DMS53 treated with DMSO at 0.1 percent for 48 hours (cell line): ENCODE measurements around the gene RFX2.

Source experiments
- DNase-seq: peaks from one replicate; lab custom pipeline; 2025; ENCODE audit not compliant: unreplicated experiment; lab: John Stamatoyannopoulos, UW

Gene RFX2

DNA sequence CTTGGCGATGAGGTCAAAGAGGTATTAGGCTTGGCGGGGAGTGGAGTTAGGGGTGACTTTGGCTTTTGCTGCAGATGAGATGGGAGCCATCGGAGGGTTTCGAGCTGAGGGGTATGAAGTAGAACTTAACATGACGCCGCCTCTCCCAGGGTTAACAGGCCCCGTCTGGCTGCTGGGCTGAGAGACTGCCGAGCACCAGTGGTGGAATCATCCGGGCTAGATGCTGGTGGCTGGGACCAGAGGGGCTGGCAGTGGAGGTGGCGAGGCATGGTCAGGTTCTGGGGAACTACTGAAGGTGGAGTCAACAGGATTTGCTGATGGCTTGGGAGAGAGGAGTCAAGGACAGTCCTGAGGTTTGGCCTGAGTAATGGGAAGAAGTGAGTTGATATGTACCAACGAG lies 4.9 kb downstream of the RFX2 start:
- DNase-seq: no peak

DNA sequence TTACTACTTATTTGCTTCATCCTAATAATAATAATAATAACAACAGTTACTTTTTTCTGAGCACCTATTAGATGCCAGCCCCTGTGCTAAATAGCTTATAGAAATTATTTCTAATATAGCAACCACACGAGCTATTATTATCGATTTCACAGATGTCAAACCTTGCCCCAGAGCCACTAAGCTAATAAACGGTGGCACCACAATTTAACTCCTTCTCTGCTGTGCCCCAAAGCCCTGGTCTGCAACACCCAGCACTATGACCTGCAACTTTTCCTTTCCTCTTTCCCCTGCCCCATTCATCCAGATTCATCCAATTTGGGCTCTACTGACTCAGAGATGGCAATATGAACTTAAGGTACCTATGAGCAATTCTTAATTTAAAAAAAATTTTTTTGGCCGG lies 6.4 kb downstream of the RFX2 start:
- DNase-seq: no peak

DNA sequence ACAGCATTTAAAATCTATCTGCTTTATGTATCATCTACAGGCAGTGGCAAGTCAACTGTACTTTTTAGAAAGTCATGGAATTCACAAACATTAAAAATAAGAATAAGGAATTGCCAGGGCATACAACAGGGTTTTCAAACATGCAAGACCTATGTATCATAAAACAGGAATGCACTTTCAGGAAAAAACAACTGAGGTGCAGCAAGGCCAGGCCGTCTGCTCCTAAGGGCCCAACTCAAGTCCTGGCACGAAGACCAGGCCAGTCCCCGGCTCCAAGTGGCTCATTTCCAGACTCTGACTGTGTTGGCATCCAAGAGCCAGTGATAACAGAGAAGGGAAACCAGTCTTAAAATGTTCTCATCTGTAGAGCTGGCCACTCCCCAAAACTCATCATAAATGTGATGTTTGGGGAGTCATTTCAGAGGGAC lies 7.1 kb downstream of the RFX2 start:
- DNase-seq: no peak

DNA sequence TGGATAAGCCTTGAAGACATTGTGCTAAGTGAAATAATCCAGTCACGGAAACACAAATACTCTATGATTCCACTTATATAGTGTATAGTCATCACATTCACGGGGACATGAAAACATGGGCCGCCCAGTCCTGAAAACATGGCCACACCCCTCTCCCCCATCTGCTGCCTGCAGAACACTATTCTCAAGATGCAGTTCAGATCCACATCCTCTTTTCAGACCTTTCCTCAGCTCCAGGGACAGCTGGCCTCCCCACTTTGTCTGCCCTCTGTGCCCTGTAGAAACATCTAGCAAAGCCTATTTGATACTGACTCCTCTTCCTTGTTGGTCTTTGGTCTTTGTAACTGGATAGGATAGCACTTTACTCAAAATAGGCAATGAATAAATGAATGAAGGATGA lies 8.3 kb downstream of the RFX2 start:
- DNase-seq: no peak

DNA sequence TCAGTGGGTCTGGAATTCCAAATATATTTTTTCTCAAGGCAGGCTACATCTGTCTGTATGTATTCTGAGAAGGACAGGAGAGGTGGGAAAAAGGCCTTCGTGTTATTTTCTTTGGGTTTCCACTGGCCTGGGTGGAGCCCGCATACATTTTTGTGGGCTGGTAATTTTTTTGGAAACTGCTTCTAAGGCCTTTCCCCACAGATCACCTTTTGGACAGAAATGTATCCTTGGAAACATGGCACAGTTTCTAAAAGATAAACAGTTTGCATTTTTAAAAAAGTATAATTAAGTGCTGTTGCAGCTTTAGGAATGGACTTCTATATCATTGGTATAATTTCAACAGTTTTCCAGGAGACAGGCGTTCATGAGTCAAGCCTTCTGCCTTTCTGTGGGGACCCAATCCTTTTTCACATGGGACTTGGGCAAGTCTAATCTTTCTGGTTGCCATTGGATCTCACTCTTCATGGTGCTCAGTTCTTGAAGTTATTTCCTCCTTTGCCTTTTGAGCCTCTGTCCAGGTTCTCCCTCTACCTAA lies 8.9 kb downstream of the RFX2 start:
- no peak for DNase-seq

DNA sequence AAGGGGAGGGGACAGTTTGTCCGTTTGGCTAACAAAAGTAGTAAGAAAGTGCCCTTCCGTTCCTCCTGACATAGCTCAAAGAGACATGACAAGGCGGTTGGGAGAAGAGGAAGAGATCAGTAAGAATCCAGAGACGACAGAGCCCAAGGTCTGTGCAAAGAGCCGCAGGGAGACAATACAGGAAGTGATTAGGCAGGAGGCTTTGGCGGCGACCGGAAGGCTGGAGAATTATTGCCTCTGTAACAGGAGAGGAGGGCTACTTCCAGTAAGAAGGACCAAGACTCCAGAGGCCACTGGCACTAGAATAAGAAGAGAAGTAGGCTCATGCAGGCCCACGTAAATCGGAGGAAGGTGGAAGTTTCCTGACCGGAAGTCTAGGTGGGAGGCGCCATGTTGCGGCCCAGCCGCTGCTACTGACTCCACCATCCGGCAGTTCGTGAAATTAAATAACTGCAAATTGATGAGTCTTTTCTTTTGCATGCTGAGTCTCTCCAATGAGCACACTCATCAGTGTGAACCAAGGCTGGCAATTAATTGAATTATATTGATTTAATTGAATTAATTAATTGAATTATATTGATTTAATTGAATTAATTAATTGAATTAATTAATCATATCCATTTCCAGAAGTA lies 9.9 kb downstream of the RFX2 start:
- no peak for DNase-seq

DNA sequence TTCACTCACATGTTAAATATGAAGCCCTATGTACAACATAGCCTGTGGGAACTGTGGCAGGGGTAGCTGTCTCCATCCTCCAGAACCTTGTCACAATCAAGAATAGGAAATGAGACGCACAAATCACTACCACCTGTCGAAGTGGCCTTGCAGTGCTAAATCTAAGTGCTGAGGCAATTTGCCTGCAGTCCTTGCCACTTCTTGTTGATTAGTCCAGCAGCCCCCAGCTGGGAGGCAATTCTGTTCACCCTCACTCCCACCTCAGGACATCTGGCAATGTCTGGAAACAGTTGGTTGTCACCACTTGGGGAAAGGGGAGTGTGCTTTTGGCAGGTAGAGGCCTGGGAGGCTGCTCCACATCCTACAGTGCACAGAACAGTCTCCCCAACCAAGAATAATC lies 10.7 kb downstream of the RFX2 start:
- no peak for DNase-seq

DNA sequence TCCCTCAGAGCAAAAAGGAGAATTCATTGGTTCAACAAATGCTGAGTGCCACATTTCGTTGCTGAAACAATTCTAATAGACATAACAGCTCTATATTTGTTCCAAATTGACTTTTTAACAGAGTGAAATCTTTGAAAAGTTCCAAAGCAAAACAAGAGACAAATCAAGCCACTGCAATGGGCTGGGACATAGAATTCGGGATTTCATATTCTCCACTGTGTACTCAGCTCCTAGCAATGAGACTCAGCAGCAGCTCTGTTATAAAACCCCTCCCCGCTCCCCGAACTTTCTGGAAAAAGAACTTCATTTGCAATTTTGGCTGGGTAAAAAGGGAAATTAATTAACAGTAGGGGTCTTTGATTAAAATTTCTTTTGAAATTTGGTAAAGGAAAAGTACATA lies 11.3 kb downstream of the RFX2 start:
- DNase-seq: no peak

DNA sequence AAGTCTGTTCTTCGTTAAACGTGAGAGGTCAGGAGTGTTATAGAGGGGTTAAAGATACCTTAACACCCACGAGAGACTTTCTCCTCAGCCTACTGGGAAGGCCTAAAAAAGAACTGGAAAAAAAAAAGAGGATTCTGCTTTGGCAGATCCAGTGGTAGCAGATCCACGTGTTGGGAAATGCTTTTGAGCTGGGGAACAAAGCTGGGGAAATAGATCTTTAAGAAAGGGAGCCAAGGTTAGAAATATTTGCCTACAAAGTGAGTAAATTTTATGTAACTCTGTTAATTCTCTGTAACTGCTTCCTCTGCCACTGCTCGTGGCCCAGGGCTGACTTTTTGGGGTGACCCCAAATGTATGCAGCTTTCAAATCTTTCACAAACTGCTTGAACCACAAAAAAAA lies 11.7 kb downstream of the RFX2 start:
- no peak for DNase-seq

DNA sequence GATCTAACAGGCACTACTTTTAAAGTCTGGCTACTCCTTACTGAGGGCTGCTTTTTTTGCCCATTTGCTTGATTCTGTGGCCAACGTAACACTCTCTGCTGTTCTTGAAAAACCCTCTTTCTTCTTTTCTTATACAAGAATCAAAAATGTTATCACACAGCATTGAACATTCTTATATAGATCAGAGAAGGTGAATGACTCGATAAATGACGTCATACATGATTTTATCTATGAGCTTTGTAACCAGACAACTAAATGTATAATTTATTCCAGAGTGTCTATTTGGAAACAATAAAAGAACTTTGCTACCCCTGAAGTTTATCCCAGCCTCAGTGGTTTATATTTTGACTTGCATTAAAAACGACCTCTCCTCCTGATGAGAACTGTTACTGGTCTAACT lies 12.4 kb downstream of the RFX2 start:
- no peak for DNase-seq

DNA sequence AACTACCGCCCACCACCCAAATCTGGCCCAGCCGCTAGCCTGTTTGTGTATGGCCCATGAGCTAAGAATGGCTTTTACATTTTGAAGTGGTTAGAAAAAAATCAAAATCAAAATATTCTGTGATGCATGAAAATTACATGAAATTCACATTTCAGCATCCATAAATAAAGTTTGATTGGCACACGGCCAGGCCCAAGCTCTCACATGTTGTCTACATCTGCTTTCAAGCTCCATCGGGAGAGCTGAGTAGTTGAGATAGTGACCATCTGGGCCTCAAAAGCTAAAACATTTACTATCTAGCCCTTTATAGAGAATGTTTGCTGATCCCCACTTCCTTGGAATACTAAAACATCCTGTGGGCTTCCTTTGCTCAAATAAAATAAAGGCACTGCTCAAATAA lies 14.5 kb downstream of the RFX2 start:
- no peak for DNase-seq

DNA sequence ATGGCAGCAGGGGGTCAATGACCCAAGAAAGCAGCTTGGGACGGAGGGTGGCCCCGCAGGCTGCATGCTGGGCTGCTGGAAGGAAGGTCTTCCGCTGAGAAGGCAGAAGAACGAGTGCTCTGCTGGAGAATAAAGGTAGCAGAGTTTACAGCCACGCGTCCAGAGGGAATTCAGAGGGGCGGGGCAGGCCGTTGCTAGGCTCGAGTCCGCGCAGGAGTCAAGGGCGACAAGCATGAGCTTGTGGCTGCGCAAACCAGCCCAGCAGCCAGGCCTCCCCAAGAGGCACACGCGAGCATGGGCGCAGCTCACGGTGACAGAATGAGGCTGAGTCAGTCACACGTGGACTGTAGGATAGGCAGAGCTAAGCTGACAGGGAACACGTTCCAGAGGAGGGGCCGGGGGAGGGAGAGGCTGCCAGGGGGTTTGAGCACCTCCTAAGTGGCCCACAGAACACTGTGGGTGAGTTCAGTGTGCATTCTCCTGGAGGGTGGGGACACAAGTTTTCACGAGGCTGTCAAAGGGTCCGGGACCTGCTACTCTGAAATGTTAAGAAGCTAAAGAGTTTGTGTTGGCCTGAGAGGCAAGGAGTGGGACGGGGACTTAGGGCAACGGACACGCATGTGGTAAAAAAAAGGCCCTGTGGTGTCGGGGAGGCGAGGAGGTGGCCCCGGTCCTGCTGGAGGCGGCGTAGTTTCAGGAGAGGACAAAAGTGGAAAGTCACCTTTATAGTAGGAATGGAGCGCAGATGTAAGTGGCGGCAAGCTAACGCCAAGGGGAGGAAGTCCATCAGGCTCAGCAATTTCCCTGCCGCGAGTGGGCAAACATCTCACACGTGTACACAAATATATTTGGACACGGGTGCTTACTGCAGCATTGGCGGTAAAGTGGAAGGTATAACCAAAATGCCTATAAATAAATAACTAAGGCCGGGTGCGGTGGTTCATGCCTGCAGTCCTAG lies 17.7 kb downstream of the RFX2 start:
- DNase-seq: peak; percentile 66

DNA sequence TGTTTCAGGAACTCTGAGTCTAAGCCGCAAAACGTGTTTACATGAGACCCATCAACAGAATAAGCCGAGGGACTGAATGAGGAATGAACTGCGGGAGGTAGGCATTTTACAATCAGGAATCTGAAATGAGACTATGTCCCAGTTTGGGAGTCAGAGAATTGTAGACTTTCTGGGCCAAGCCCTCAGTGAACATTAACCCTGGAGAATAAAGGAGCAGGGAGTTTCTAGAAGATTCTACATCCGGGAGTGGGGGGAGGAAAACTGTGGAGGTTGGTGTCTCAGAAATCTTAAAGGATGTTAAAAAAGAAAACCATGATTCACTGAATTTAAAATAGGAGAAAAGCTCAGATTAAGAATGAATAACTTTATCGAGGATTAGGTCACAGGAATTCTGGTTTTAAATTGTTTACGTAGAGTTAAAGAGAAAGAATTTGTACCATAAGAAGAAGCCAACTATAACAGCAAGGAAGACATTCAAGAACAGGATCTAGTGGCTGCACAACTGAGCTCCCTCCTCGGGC lies 18.5 kb downstream of the RFX2 start:
- DNase-seq: no peak

DNA sequence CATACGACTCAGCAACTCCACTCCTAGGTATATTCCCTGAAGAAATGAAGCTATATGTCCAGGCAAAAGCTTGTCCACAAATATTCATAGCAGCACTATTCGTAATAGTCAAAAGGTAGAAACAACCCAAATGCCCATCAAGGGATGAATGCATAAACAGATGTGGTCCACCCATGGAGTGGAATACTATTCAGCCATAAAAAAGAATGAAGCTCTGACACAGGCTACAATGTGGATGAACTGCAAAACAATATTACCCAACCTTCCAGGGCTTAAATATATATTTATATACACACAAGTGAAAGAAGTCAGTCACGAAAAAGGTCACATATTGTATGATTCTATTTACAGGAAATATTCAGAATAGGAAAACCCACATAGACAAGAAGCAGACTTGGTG lies 19.7 kb downstream of the RFX2 start:
- no peak for DNase-seq

DNA sequence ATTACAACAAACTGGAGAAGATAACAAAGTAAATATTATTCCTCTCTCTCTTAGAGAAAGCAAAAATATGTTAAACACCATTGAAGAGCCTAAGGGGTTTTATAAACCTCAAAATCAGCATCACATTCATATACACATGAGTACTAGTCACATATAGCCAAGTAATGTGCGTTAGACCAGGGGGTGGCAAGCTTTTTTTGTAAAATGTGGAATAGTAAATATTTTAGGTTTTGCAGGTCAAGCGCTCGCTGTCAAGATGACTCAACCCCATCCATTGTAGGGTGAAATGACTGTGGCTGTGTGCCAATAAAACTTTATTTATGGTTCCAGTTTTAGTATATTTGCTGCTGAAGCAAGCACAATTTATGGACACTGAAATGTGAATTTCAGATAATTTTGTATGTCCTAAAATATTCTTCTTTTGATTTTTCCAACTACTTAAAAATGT lies 21.7 kb downstream of the RFX2 start:
- DNase-seq: no peak

DNA sequence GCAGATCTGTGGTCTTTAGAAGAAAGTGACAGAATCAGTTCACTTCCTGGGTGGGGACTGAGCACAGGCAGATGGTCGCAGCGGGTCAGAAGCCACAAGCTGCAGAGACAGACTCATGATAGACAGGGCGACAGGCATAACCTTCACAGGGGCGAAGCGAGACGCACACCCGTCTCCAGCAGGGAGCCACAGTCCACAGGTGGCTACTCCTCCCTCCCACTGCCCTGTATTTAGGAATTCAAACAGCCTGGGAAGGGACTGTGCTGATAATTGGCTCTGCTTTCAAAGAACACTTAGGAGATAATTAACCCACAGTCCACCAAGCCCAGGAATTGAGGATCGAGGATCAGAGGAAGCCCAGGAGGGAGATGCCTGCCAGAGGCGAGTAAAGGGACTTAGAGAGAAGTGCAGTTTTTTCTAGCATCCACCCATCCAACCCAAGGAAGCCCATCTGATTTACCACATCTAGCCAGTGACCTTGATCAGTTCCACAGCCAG lies 23.2 kb downstream of the RFX2 start:
- no peak for DNase-seq

DNA sequence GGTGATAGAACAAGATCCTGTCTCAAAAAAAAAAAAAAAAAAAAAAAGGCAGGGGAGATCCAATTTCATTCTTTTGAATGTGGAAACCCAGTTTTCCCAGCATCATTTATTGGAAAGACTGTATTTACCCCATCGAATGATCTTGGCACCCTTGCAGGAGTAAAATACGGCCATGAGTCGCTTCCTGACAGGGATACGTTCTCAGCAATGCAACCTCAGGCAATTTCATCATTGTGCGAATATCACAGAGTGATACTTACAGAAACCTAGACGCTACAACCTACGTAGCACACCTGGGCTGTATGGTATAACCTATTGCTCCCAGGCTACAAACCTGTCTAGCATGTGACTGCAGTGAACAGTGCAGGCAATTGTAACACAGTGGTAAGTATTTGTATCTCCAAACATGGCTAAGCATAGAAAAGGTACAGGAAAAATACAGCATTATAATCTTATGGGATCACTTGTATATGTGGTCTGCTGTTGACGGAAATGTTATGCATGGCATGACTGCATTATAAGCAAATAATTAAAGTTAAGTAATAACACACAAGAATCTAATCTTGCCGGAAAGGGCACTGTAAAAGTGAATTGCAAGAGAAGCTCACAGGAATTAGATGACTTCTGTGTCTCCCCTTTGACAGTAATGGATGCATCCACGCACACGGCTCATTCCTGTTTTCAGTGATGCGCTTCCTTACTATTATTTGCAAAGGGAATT lies 24.1 kb downstream of the RFX2 start:
- DNase-seq: no peak

DNA sequence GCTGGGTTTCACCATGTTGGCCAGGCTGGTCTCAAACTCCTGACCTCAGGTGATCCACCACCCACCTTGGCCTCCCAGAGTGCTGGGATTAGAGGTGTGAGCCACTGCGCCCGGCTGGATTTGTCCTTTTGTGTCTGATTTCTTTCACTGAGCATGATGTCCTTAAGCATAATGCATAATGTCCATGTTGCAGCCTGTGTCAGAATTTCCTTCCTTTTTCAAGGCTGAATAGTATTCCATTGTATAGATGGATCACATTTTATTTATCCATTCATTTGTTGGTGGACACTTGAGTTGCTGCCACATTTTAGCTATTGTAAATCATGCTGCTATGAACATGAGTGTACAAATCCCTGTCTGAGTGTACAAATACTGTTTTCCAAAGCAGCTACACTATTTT lies 25.5 kb downstream of the RFX2 start:
- DNase-seq: no peak

DNA sequence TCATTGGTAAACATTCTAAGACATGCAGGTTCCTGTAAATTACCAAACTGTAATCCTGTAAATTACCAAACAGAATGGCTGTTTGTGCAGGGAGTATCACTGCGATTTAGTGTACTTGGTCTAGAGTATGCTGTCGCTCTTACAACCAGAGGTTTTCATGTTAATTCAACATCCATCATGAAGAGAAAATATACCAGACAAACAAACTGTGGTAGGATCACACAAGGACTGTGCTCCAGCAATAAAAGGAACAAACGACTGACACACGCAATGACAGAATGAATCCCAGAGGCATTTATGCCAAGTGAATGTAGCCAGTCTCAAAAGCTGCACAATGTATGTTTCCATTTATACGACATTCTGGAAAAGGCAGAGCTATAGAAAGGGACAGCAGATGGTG lies 31.2 kb downstream of the RFX2 start:
- DNase-seq: no peak

DNA sequence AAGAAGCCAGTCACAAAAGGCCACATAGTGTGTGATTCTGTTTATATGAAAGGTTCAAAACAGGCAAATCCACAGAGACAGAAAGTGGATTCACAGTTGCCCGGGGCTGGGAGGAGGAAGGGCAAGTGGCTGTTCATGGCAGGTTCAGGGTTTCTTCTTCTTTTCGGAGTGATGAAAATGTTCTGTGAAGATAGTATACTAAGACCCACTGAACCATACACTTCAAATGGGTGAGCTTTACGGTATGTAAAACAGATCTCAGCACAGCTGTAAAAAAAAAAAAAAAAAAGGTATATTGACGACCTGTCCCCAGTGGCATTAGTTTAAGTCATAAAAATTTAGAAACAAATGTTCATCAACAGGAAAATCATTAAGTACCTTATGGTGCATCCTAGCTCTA lies 32.2 kb downstream of the RFX2 start:
- no peak for DNase-seq
